Measurements from ENCODE around the gene RFC2.

Gene RFC2

GRCh38 chr7:74190259-74190658 lies 63.9 kb downstream of the RFC2 start:
- no peak for DNase-seq (ENCODE audit: low read depth)

GRCh38 chr7:74187915-74188675 lies 66.1 kb downstream of the RFC2 start:
- DNase-seq (ENCODE audit: low read depth): no peak

GRCh38 chr7:74185636-74186035 lies 68.6 kb downstream of the RFC2 start:
- DNase-seq (ENCODE audit: low read depth): no peak

- no peak for DNase-seq (ENCODE audit: low read depth)
Observed at GRCh38 chr7:74185016-74185415, 69.2 kb downstream of the RFC2 start.

GRCh38 chr7:74183653-74184450 lies 70.3 kb downstream of the RFC2 start:
- DNase-seq (ENCODE audit: low read depth): no peak

- DNase-seq (ENCODE audit: low read depth): no peak
Observed at GRCh38 chr7:74183142-74183541, 71.1 kb downstream of the RFC2 start.

- DNase-seq (ENCODE audit: low read depth): no peak
Observed at GRCh38 chr7:74182453-74183090, 71.6 kb downstream of the RFC2 start.

- no peak for DNase-seq (ENCODE audit: low read depth)
Observed at GRCh38 chr7:74181821-74182220, 72.4 kb downstream of the RFC2 start.
